Endothelial cell of umbilical vein (primary cell): ENCODE results near the gene MED16. TPM values are rescaled to one million over a fixed set of nuclear protein-coding genes. Genes with fewer than 3 reads are reported as not detected.

Experiments
- BruUV-seq: library from RNA; stranded (reverse); fragments of 400-500 nt; replicated peaks from 2 replicates; lab custom pipeline; 2021; lab: Mats Ljungman, UMichigan
- CTCF ChIA-PET: fragments of 300-600, 350-600 bp; sonication (Branson Sonifier 250); formaldehyde crosslinking; loops from one replicate; lab custom pipeline; 2021; ENCODE audit warnings: antibody characterized with exemption, inconsistent platforms; lab: Charles Lee
- POLR2A ChIA-PET: fragments of 300-600, 350-600 bp; sonication (Branson Sonifier 250); formaldehyde crosslinking; loops from one replicate; lab custom pipeline; 2021; ENCODE audit warnings: antibody characterized with exemption, inconsistent platforms; lab: Charles Lee
- DNase-seq: peaks from one replicate; pipeline ENCODE4 v3.0.0-alpha.2; 2011; ENCODE audit warnings: low read depth, low spot score
- FAIRE-seq: peaks from 2 replicates; lab custom pipeline; 2011; peaks lifted over from hg19 to GRCh38; lab: Jason Lieb, UNC
- H2AFZ ChIP-seq: 2 replicates; pipeline ENCODE4 v1.6.0; 2012; ENCODE audit warnings: low read depth, low read length, control low read depth, inconsistent platforms
- H3K27ac ChIP-seq: 2 replicates; pipeline ENCODE4 v1.5.1; 2011; ENCODE audit warnings: low read depth, mild to moderate bottlenecking, control low read depth, low read length, moderate library complexity; ENCODE audit not compliant: insufficient read depth
- H3K27me3 ChIP-seq, 2 experiments: 2 replicates each; pipeline versions ENCODE4 v1.6.0 to v1.6.1; 2011; ENCODE audit warnings: low read length in 2 of 2, mixed read lengths in 1 of 2; ENCODE audit not compliant: control insufficient read depth in 2 of 2, insufficient read depth in 2 of 2
- H3K36me3 ChIP-seq, 2 experiments: 2 replicates in 1 of 2; 3 replicates in 1 of 2; pipeline ENCODE4 v1.5.1; 2011; ENCODE audit warnings: low read length in 2 of 2, mild to moderate bottlenecking in 1 of 2, moderate library complexity in 1 of 2; ENCODE audit not compliant: control insufficient read depth in 2 of 2, insufficient read depth in 2 of 2; ENCODE audit errors: extremely low read depth in 1 of 2
- H3K4me1 ChIP-seq: 3 replicates; pipeline ENCODE4 v1.5.1; 2011; ENCODE audit warnings: mild to moderate bottlenecking, low read length; ENCODE audit not compliant: control insufficient read depth, insufficient read depth; ENCODE audit errors: extremely low read depth
- H3K4me2 ChIP-seq: 2 replicates; pipeline ENCODE4 v1.6.1; 2011; ENCODE audit warnings: low read length, control low read depth, mixed read lengths; ENCODE audit not compliant: insufficient read depth
- H3K4me3 ChIP-seq, 3 experiments: fragments of 200-600 bp in 1 of 3; sonication (generic), shearing (Covaris generic) in 1 of 3; replicated peaks in 1 of 3; 2 replicates each; pipeline ENCODE4 v1.5.1; 2011 to 2016; ENCODE audit warnings: control low read depth in 3 of 3, low read length in 3 of 3, mild to moderate bottlenecking in 2 of 3, inconsistent platforms in 1 of 3, low read depth in 1 of 3, moderate library complexity in 1 of 3; ENCODE audit not compliant: insufficient read depth in 1 of 3
- H3K79me2 ChIP-seq: 2 replicates; pipeline ENCODE4 v1.6.0; 2012; ENCODE audit warnings: low read length, inconsistent platforms; ENCODE audit not compliant: control insufficient read depth, insufficient read depth
- H3K9ac ChIP-seq: replicated peaks from 2 replicates; pipeline ENCODE3; 2011; ENCODE audit warnings: low read length, control low read depth; ENCODE audit not compliant: insufficient read depth; ENCODE audit errors: extremely low read depth
- H3K9me1 ChIP-seq: replicated peaks from 3 replicates; pipeline ENCODE4 v1.6.0; 2011; ENCODE audit warnings: mild to moderate bottlenecking, low read length; ENCODE audit not compliant: control insufficient read depth, insufficient read depth; ENCODE audit errors: extremely low read depth
- H3K9me3 ChIP-seq: replicated peaks from 2 replicates; pipeline ENCODE4 v1.5.1; 2012; ENCODE audit warnings: low read length, inconsistent platforms; ENCODE audit not compliant: control insufficient read depth, insufficient read depth
- H4K20me1 ChIP-seq: replicated peaks from 2 replicates; pipeline ENCODE3; 2011; ENCODE audit warnings: mild to moderate bottlenecking, low read length; ENCODE audit not compliant: control insufficient read depth, insufficient read depth; ENCODE audit errors: extremely low read depth
- EZH2 ChIP-seq: IDR thresholded peaks from 2 replicates; pipeline ENCODE4 v1.6.1; 2012; ENCODE audit warnings: borderline replicate concordance, low read depth, mild to moderate bottlenecking, moderate library complexity, low read length, inconsistent platforms; ENCODE audit not compliant: severe bottlenecking
- FOS ChIP-seq: IDR thresholded peaks from 2 replicates; pipeline ENCODE4 v1.6.1; 2011; ENCODE audit warnings: mild to moderate bottlenecking, low read length, moderate library complexity, borderline replicate concordance; ENCODE audit not compliant: insufficient read depth
- GATA2 ChIP-seq: IDR thresholded peaks from 2 replicates; pipeline ENCODE4 v1.7.0; 2011; ENCODE audit warnings: low read depth, mild to moderate bottlenecking, moderate library complexity, mixed read lengths, low read length; ENCODE audit not compliant: insufficient read length, insufficient read depth
- JUN ChIP-seq: IDR thresholded peaks from 2 replicates; pipeline ENCODE4 v1.6.1; 2011; ENCODE audit warnings: borderline replicate concordance, low read depth; ENCODE audit not compliant: insufficient read length, insufficient read depth
- MAX ChIP-seq: IDR thresholded peaks from 2 replicates; pipeline ENCODE4 v1.6.1; 2011; ENCODE audit not compliant: insufficient read depth, insufficient read length
- MYC ChIP-seq: IDR thresholded peaks from one replicate; pipeline ENCODE4 v1.6.1; 2011; ENCODE audit warnings: mild to moderate bottlenecking, low read depth, low read length
- POLR2A ChIP-seq: IDR thresholded peaks from 2 replicates; pipeline ENCODE4 v1.6.1; 2012; ENCODE audit warnings: low read depth, mild to moderate bottlenecking, control low read depth, low read length
- POLR2AphosphoS5 ChIP-seq: IDR thresholded peaks from 2 replicates; pipeline ENCODE4 v1.6.1; 2012; ENCODE audit warnings: low read depth, mild to moderate bottlenecking, control low read depth, low read length, moderate library complexity; ENCODE audit not compliant: insufficient read depth
- dilution Hi-C: fragments of 300-500 bp; cut with MboI; formaldehyde crosslinking; loops from one replicate; pipeline ENCODE4 v1.15.0; 2019; ENCODE audit warnings: low sequenced_read_pairs; ENCODE audit not compliant: extremely low pct_ligation_motif_present
- intact Hi-C: fragments of 100-400 bp; cut with micrococcal nuclease; formaldehyde crosslinking; loops from one replicate; pipeline ENCODE4 v1.10.0; 2022
- polyA plus RNA-seq, 4 experiments: library from polyadenylated mRNA; depleted of rRNA in 3 of 4; stranded (reverse) in 3 of 4; unstranded in 1 of 4; fragments of >200 nt; gene quantifications; 2 replicates each; pipeline versions ENCODE4 v1.2.1 to v1.2.3, GENCODE V29; 2011 to 2012; ENCODE audit warnings: missing spikeins in 1 of 4
- total RNA-seq: library from RNA; stranded (reverse); gene quantifications from 2 replicates; pipeline ENCODE4 v1.2.3, GENCODE V29; 2021
- TF ChIP-seq, protein P1 (sequence below), 2 donors: IDR thresholded peaks; 1 replicate in 1 of 2; 2 replicates in 1 of 2; pipeline ENCODE4 v1.5.1; 2011; ENCODE audit warnings: low read length in 2 of 2, mild to moderate bottlenecking in 2 of 2, moderate library complexity in 2 of 2, control low read depth in 1 of 2, inconsistent platforms in 1 of 2, low read depth in 1 of 2; ENCODE audit not compliant: insufficient read depth in 1 of 2; ENCODE audit errors: extremely low read depth in 1 of 2

MED16 gene
- total and polyA plus RNA-seq, 2 donors (not counting 3 experiments of a cell fraction or from before 2014, with no cell fraction given) = 63.1 to 66.5 TPM

DNA sequence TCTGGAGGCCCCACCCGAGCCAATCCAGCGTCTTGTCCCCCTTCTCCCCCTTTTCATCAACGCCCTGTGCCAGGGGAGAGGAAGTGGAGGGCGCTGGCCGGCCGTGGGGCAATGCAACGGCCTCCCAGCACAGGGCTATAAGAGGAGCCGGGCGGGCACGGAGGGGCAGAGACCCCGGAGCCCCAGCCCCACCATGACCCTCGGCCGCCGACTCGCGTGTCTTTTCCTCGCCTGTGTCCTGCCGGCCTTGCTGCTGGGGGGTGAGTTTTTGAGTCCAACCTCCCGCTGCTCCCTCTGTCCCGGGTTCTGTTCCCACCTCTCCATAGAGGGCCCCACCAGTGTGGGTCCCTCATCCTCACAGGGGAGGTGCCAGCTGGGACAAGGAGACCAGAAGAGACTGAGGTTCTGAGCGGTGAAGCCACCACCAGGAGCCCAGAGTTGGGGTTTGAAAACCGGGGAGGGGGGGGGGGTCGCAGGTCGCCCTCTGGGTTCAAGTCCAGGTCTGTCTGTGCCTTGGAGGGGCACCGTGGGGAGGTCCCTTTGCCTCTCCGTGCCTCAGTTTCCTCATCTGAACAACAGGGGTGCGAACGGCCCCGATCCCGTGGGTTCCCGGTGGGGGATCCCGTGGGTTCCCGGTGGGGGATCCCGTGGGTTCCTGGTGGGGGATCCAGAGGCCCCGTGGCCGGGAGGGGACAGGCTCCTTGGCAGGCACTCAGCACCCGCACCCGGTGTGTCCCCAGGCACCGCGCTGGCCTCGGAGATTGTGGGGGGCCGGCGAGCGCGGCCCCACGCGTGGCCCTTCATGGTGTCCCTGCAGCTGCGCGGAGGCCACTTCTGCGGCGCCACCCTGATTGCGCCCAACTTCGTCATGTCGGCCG lies 40.6 kb downstream of the MED16 start, which contains the start of gene ELANE:
Gene ELANE (plus strand): TSS at position 168 of the 878 bp plus-strand sequence. CDS start 26 bp downstream, at position 194.
- no peaks in the 10 kb centered on the region for H3K9me1 ChIP-seq
- no peak within 1 kb of the TSS for H3K9ac ChIP-seq
- H2AFZ ChIP-seq = no peak within 1 kb of the TSS
- TF ChIP-seq EZH2 (peak; percentile 30), POLR2AphosphoS5 (no peak)
- POLR2A ChIA-PET = no interaction called here
- no peaks in the 10 kb centered on the region for H3K4me1 ChIP-seq
- no peak within 1 kb of the TSS for H3K27ac ChIP-seq
- CTCF ChIA-PET = no interaction called here
- BruUV-seq = no TSS peak
- dilution Hi-C loops (no loop called here), intact Hi-C loops (no loop called here)
- DNase-seq (no peak), FAIRE-seq (no peak)
- H3K4me3 ChIP-seq = no peak within 1 kb of the TSS
- H3K79me2 ChIP-seq = no peaks in the 10 kb centered on the region
- H3K36me3 ChIP-seq = no peaks in the 10 kb centered on the region
- no peaks in the 10 kb centered on the region for H3K27me3 ChIP-seq
- no peak within 1 kb of the TSS for H3K4me2 ChIP-seq
- H4K20me1 ChIP-seq = no peaks in the 10 kb centered on the region
- H3K9me3 ChIP-seq = no peaks in the 10 kb centered on the region

GRCh38 chr19:850979-851335 lies 42.0 kb downstream of the MED16 start:
- TF ChIP-seq POLR2A (no peak), MYC (no peak), GATA2 (no peak), POLR2AphosphoS5 (no peak), JUN (no peak), EZH2 (no peak), FOS (no peak), MAX (no peak)
- TF ChIP-seq, protein P1, sequence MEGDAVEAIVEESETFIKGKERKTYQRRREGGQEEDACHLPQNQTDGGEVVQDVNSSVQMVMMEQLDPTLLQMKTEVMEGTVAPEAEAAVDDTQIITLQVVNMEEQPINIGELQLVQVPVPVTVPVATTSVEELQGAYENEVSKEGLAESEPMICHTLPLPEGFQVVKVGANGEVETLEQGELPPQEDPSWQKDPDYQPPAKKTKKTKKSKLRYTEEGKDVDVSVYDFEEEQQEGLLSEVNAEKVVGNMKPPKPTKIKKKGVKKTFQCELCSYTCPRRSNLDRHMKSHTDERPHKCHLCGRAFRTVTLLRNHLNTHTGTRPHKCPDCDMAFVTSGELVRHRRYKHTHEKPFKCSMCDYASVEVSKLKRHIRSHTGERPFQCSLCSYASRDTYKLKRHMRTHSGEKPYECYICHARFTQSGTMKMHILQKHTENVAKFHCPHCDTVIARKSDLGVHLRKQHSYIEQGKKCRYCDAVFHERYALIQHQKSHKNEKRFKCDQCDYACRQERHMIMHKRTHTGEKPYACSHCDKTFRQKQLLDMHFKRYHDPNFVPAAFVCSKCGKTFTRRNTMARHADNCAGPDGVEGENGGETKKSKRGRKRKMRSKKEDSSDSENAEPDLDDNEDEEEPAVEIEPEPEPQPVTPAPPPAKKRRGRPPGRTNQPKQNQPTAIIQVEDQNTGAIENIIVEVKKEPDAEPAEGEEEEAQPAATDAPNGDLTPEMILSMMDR (IDR thresholded peaks at IDR 0.05; ENCODE audit: extremely low read depth in 1 of 2, insufficient read depth in 1 of 2, low read depth in 1 of 2, low read length in 2 of 2) = no peak
- Histone ChIP-seq H3K9me3 (no peaks in the 10 kb centered on the region), H3K4me1 (no peaks in the 10 kb centered on the region), H2AFZ (peak overlapping the region; percentile 55), H3K4me2 (no peak overlapping the region), H3K79me2 (no peaks in the 10 kb centered on the region), H3K9me1 (no peaks in the 10 kb centered on the region), H3K4me3 (no peak overlapping the region), H3K27ac (no peak overlapping the region), H3K27me3 (no peaks in the 10 kb centered on the region), H3K36me3 (no peaks in the 10 kb centered on the region), H4K20me1 (no peaks in the 10 kb centered on the region), H3K9ac (no peak overlapping the region)
- dilution Hi-C loops = no loop called here
- intact Hi-C loops = no loop called here
- no TSS peak for BruUV-seq
- DNase-seq (no peak), FAIRE-seq (no peak)
- POLR2A ChIA-PET = no interaction called here
- CTCF ChIA-PET = interaction anchor here (1.1 kb wide), 1 partner anchor 81 kb away, joined by 10 read pairs; no protein-coding TSS in a partner anchor
